Psoas muscle (tissue), 8 donors: Measurements from ENCODE around the gene HCFC2. TPM values are rescaled to one million over a fixed set of nuclear protein-coding genes. Genes with fewer than 3 reads are reported as not detected.
A peak's percentile ranks its signal among the peaks of the same experiment; 100 is the strongest.

Experiments
- ATAC-seq, 4 donors: fragments of 200-7000 bp; cut with Tn5 transposase; one replicate each; pipeline ENCODE4 v1.9.1; 2020; ENCODE audit warnings: moderate library complexity in 3 of 4, mild to moderate bottlenecking in 2 of 4
- DNase-seq, 2 donors: peaks; one replicate each; pipeline ENCODE4 v3.0.0-alpha.2; 2020
- H3K27ac ChIP-seq: fragments of 200-600 bp; one replicate; pipeline ENCODE4 v1.8.0; 2022
- H3K27me3 ChIP-seq, 3 donors: fragments of 200-600 bp in 1 of 3; one replicate each; pipeline versions ENCODE4 v1.6.1 to v1.8.0; 2013 to 2022; ENCODE audit warnings: low read length in 2 of 3, mild to moderate bottlenecking in 2 of 3, moderate library complexity in 1 of 3; ENCODE audit not compliant: insufficient read depth in 3 of 3
- H3K36me3 ChIP-seq, 2 donors: fragments of 200-600 bp in 1 of 2; one replicate each; pipeline versions ENCODE4 v1.6.1 to v1.8.0; 2013 to 2022; ENCODE audit warnings: low read depth in 1 of 2, mild to moderate bottlenecking in 1 of 2, moderate library complexity in 1 of 2; ENCODE audit not compliant: insufficient read depth in 1 of 2
- H3K4me1 ChIP-seq: fragments of 200-600 bp; one replicate; pipeline ENCODE4 v1.8.0; 2022
- H3K4me3 ChIP-seq: fragments of 200-600 bp; one replicate; pipeline ENCODE4 v1.8.0; 2022; ENCODE audit warnings: mild to moderate bottlenecking
- H3K9me3 ChIP-seq: fragments of 200-600 bp; one replicate; pipeline ENCODE4 v1.8.0; 2022
- CTCF ChIP-seq: fragments of 200-600 bp; IDR thresholded peaks from one replicate; pipeline ENCODE4 v1.8.0; 2022; ENCODE audit warnings: antibody characterized with exemption
- WGBS, 3 donors: extraction: QIAGEN DNeasy Blood & Tissue Kit; methylation state at CpG; one replicate each; pipeline versions ENCODE4 v1.1.6 to v1.1.7; 2013; 5-methylcytosine and 5-hydroxymethylcytosine counted together
- intact Hi-C, 2 donors: fragments of 100-400 bp; cut with DNase I; formaldehyde crosslinking; loops; one replicate each; pipeline versions ENCODE4 v1.11.0 to v1.14.2; 2022
- polyA plus RNA-seq, 3 donors: library from polyadenylated mRNA; stranded (reverse); fragments of 200-250 nt; gene quantifications; one replicate each; pipeline ENCODE4 v1.2.3, GENCODE V29; 2013
- total RNA-seq, 4 donors: library from RNA; stranded (reverse); fragmentation: NEBNext Ultra II Directional in 2 of 4; extraction: Animal tissue kit (Norgen Biotek cat#: 25700) in 2 of 4; gene quantifications; one replicate each; pipeline versions ENCODE4 v1.2.1 to v1.2.4, GENCODE V29; 2021 to 2023
- donor health status: healthy with polysubstance abuse.
- donor health status: DM: no; HTN: no; CAD: no; lungs with moderate emphysema.
- donor health status: Bipolar disorder and iron deficiency.
- donor health status: healthy.
- donor health status: DM: yes; HTN: yes; CAD: no.
- donor health status: DM: no; HTN: no; CAD: no.
- donor health status: DM: no; HTN: no; CAD: no.
- donor health status: DM: yes; HTN: yes; CAD: no.

Gene HCFC2
- total and polyA plus RNA-seq, 7 donors = 10.1 to 27.8 (median 22.8) TPM

DNA sequence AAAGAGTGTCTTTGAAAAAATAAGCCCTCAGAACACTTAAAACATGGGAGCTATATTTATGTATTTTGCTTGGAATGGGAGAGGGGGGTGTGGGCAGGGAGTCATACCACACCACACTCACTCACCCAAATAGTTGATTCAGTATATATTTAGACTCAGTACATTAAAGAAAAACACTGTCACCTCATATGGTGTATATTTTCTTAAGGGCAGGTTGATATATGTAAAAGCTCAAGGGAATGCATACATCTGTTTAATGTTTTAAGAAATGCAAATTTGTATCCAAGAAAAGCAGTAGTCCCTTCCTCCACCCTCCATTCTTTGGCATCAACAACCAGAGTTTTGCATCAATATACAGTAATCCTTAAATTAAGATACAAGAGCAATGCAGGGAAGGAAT is 72.2 kb downstream of the HCFC2 start:
- H3K27ac ChIP-seq = peak overlapping the region; percentile 85

DNA sequence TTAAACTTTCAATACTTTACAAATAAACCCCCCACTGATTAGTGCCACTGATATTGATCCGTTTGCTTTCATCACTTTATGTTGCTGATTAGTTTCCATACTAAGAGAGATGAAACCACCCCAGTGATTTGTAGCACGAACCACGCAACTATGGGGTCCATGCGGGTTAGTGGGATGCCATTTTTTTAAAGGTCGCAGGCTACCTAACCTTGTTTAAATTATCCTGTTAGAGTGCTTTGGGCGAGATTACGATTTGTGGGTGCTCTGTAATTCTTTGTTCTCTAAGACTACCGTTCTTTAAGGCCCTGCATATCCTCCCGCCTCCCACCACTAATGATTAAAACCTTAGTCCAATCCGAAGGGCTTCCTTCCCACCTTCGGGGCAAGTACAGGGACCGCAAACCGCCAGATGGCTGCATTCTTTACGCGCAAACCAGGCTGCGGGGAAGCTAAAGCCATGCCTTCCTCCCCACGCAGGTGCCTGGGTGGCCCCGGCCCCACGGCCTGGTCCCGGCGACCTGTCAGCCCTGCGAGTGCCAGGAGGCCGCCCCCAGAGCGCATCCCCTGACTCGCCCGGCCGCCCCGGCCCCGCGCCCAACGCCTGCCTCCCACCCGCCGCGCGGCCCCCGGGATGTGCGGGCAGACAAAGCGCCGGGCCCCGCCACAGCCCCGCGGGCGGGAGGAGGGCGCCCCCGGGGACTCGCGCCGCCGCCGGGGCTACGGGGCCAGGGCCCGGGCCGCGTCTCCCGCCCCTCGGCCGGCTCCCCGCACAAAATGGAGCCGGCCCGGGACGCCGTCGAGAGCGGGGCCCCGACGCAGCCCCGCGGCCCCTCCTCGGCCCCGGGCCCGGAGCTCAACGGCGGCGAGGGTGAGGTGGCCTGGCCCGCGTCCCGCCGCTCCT is 72.9 kb downstream of the HCFC2 start:
- intact Hi-C loops = loop anchor here in 1 of 2 donors (5.0 kb wide), 1 partner anchor 970 kb away; the partner anchor contains the start of gene WASHC4
- Histone ChIP-seq H3K4me1 (peaks cover 34% of the 10 kb centered on the region), H3K27me3 (peaks cover 0 to 2% (median 0%) of the 10 kb centered on the region in 3 donors), H3K36me3 (peaks cover 0 to 30% of the 10 kb centered on the region in 2 donors), H3K4me3 (peak overlapping the region; percentile 92), H3K9me3 (no peaks in the 10 kb centered on the region), H3K27ac (peak overlapping the region; percentile 85)
- TF ChIP-seq CTCF = no peak
- WGBS, 3 donors = 1 to 2% (median 2%) methylated on average over 38 to 78 of the region's 78 CpGs
- ATAC-seq (peak in 3 of 4 donors; percentile 0 to 9 (median 4)), DNase-seq (peak; percentile 50 to 67)

More for the DNA sequence above, 72.2 kb downstream of the HCFC2 start:
- no peak for DNase-seq
- H3K27me3 ChIP-seq = peaks cover 0 to 2% (median 0%) of the 10 kb centered on the region in 3 donors
- ATAC-seq = no peak
- peaks cover 0 to 36% of the 10 kb centered on the region in 2 donors for H3K36me3 ChIP-seq
- H3K9me3 ChIP-seq = no peaks in the 10 kb centered on the region
- TF ChIP-seq CTCF = no peak
- intact Hi-C loops = loop anchor here in 1 of 2 donors (5.0 kb wide), 1 partner anchor 971 kb away; the partner anchor contains the start of gene WASHC4
- H3K4me1 ChIP-seq = peaks cover 39% of the 10 kb centered on the region
- peak overlapping the region; percentile 92 for H3K4me3 ChIP-seq

DNA sequence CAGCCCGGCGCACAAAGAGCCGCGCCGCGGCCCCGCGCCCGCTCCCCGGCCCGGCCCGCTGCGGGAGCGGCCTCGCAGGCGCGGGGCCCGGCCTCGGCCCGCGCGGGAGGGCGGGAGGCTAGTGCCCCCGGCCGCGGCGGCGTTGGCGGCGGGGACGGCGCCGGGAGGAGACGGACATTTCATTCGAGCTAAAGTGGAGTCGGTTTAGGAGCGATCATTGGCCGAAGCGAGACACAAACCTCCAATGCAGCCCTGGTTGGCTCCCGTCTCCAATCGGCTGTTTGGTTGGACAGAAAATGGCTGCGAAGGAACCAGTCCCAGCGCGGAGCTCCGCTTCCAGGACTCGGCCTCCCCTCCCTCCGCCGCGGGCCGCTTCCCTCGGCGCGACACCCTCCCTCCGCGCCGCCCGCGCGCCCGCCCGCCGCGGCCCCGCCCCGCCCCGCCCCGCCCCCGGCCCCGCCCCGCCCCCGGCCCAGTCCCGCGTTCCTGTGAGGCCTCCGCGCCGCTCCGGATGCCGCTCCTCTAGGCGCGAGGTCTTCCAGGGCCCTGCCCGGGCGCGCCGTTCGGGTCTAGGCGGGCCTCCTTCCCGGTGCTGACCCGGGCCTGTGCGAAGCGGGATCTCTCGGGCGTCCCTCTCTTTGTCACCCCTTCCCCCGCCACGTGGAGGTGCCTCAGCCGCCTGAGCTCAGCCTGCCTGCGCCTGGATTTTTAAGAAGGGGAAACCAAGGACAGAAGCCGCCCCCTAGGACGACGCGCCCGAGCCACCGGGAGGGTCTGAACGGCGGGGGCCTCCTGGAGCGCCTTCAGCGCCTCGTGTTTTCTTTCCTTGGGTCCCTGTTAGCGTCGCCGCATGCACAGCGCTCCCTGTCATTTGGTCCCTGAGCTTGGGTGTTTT is 73.8 kb downstream of the HCFC2 start, which contains the start of gene NFYB:
Gene NFYB, minus strand, starts transcription at position 309 of the 895 bp plus-strand sequence. CDS start 2,757 bp downstream, outside the sequence.
- H3K4me1 ChIP-seq = peaks cover 27% of the 10 kb centered on the region
- peaks cover 0 to 21% of the 10 kb centered on the region in 2 donors for H3K36me3 ChIP-seq
- TF ChIP-seq CTCF = no peak
- peak within 1 kb of the TSS; percentile 94 for H3K27ac ChIP-seq
- intact Hi-C loops = loop anchor here (2.0 to 5.0 kb wide), 2 partner anchors 139 to 969 kb away; partner anchors contain the start of gene WASHC4 (in 1 of the 2)
- peaks cover 0 to 2% (median 0%) of the 10 kb centered on the region in 3 donors for H3K27me3 ChIP-seq
- no peaks in the 10 kb centered on the region for H3K9me3 ChIP-seq
- ATAC-seq = peak; percentile 95 to 97 (median 96)
- WGBS, 3 donors = 2 to 5% (median 4%) methylated on average over 62 to 110 of the region's 111 CpGs
- peak within 1 kb of the TSS; percentile 92 for H3K4me3 ChIP-seq
- peak; percentile 92 to 96 for DNase-seq

DNA sequence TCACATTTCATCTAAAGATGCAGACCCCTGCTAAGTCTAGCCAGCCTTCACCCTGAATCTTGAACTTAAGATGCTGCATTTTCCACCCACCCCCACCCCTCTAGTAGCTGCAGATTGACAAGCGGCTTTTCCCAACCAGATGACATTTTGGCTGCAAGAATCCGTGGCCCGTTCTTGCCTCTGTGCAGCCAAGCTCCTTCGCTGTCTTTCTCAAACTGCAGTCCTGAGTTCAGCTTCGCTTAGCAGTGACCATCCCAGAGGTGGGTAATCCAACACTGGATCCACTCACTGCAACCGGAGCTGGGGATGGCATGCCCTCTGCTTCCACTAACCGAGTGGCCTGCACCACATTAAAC is 74.4 kb downstream of the HCFC2 start:
- WGBS, 3 donors = 22 to 40% (median 23%) methylated on average over 7 of the region's 7 CpGs
- H3K36me3 ChIP-seq = peaks cover 0 to 15% of the 10 kb centered on the region in 2 donors
- H3K27ac ChIP-seq = peak overlapping the region; percentile 94
- DNase-seq = peak; percentile 17 to 50
- intact Hi-C loops = loop anchor here (2.0 to 5.0 kb wide), 2 partner anchors 138 to 969 kb away; partner anchors contain the start of gene WASHC4 (in 1 of the 2)
- no peak for TF ChIP-seq CTCF
- no peaks in the 10 kb centered on the region for H3K9me3 ChIP-seq
- peak overlapping the region; percentile 71 for H3K4me3 ChIP-seq
- peaks cover 0 to 2% (median 0%) of the 10 kb centered on the region in 3 donors for H3K27me3 ChIP-seq
- H3K4me1 ChIP-seq = peaks cover 27% of the 10 kb centered on the region
- ATAC-seq = peak; percentile 21 to 53 (median 40)
